HEK293 (cell line): ENCODE measurements around the gene BBX.

Experiments used
- CTCF ChIA-PET: fragments of 350-600 bp; formaldehyde crosslinking; extraction: SDS; loops from one replicate; lab custom pipeline; 2021; ENCODE audit warnings: antibody characterized with exemption; lab: Yijun Ruan, JAX
- POLR2A ChIA-PET: fragments of 300-600 bp; formaldehyde crosslinking; extraction: SDS; loops from one replicate; lab custom pipeline; 2020; ENCODE audit warnings: antibody characterized with exemption, inconsistent platforms; lab: Yijun Ruan, JAX
- H3K27ac ChIP-seq: fragments of 200-500 bp; sonication (Bioruptor generic); 2 replicates; pipeline ENCODE4 v1.5.1; 2014; ENCODE audit warnings: low read depth, low read length, control low read depth, inconsistent platforms; ENCODE audit errors: extremely low read depth
- H3K36me3 ChIP-seq, 2 experiments: fragments of 200-500 bp in 1 of 2; sonication (Bioruptor generic) in 1 of 2; 1 replicate in 1 of 2; 2 replicates in 1 of 2; pipeline ENCODE4 v1.5.1; 2014 to 2017; ENCODE audit warnings: inconsistent platforms in 2 of 2, low read length in 2 of 2; ENCODE audit not compliant: control insufficient read depth in 2 of 2, insufficient read depth in 1 of 2
- H3K4me1 ChIP-seq: fragments of 200-500 bp; sonication (Bioruptor generic); 2 replicates; pipeline ENCODE4 v1.5.1; 2014; ENCODE audit warnings: mild to moderate bottlenecking, low read length, inconsistent platforms; ENCODE audit not compliant: control insufficient read depth, insufficient read depth
- H3K4me3 ChIP-seq: 2 replicates; pipeline ENCODE4 v1.5.1; 2011; ENCODE audit warnings: low read depth, mild to moderate bottlenecking, control low read depth, low read length, moderate library complexity
- H3K9me3 ChIP-seq: fragments of 200-500 bp; sonication (Bioruptor generic); 2 replicates; pipeline ENCODE4 v1.5.1; 2014; ENCODE audit warnings: low read depth, low read length, inconsistent platforms; ENCODE audit not compliant: control insufficient read depth, insufficient read depth
- BCL6B ChIP-seq: fragments of 450-650 bp; formaldehyde crosslinking; IDR thresholded peaks from 2 replicates; pipeline ENCODE4 v1.5.1; 2017; ENCODE audit warnings: missing biosample characterization, missing genetic modification characterization
- CTCF ChIP-seq: fragments of 450-650 bp; formaldehyde crosslinking; IDR thresholded peaks from 2 replicates; pipeline ENCODE4 v1.5.1; 2016; ENCODE audit warnings: missing biosample characterization, missing genetic modification characterization
- MYNN ChIP-seq: fragments of 450-650 bp; formaldehyde crosslinking; IDR thresholded peaks from 2 replicates; pipeline ENCODE4 v1.5.1; 2016; ENCODE audit warnings: missing biosample characterization, missing genetic modification characterization, borderline replicate concordance
- PBX3 ChIP-seq: sonication (generic); formaldehyde crosslinking; IDR thresholded peaks from 2 replicates; pipeline ENCODE4 v1.8.1; 2022; ENCODE audit warnings: mild to moderate bottlenecking, moderate library complexity, missing genetic modification reagents
- PRDM2 ChIP-seq: fragments of 450-650 bp; formaldehyde crosslinking; IDR thresholded peaks from 2 replicates; pipeline ENCODE4 v1.5.1; 2016; ENCODE audit warnings: missing biosample characterization, missing genetic modification characterization, borderline replicate concordance
- YY2 ChIP-seq: fragments of 450-650 bp; formaldehyde crosslinking; IDR thresholded peaks from 2 replicates; pipeline ENCODE4 v1.5.1; 2016; ENCODE audit warnings: missing biosample characterization, missing genetic modification characterization
- ZNF394 ChIP-seq: fragments of 450-650 bp; formaldehyde crosslinking; IDR thresholded peaks from 2 replicates; pipeline ENCODE4 v1.5.1; 2016; ENCODE audit warnings: missing biosample characterization, missing genetic modification characterization, mild to moderate bottlenecking, moderate library complexity, borderline replicate concordance
- ZNF513 ChIP-seq: fragments of 450-650 bp; IDR thresholded peaks from 2 replicates; pipeline ENCODE4 v1.5.1; 2018; ENCODE audit warnings: missing biosample characterization, missing genetic modification characterization
- ZNF654 ChIP-seq: fragments of 450-650 bp; formaldehyde crosslinking; IDR thresholded peaks from 2 replicates; pipeline ENCODE4 v1.5.1; 2016; ENCODE audit warnings: low read depth, missing biosample characterization, missing genetic modification characterization

BBX gene

GRCh38 chr3:107739227-107739626, 216.5 kb downstream of the BBX start (continued):
- TF ChIP-seq PBX3 (CRISPR knock-in tag) (no peak), PRDM2 (tag by site-specific recombination) (no peak), BCL6B (no peak), MYNN (tag by site-specific recombination) (no peak), YY2 (tag by site-specific recombination) (no peak)

GRCh38 chr3:107740992-107741896, 218.5 kb downstream of the BBX start:
- no peaks in the 10 kb centered on the region for H3K9me3 ChIP-seq
- no peaks in the 10 kb centered on the region for H3K36me3 ChIP-seq
- H3K27ac ChIP-seq, result no peak overlapping the region
- H3K4me3 ChIP-seq, result no peak overlapping the region
- POLR2A ChIA-PET, result no interaction called here
- TF ChIP-seq ZNF513 (no peak), ZNF394 (tag by site-specific recombination) (no peak), ZNF654 (tag by site-specific recombination) (peak; percentile 55), CTCF (tag by site-specific recombination) (0 out of 2 replicates have a peak, but pooled peaks have one; percentile 8)
- TF ChIP-seq, all 188 proteins: peak for 2
- H3K4me1 ChIP-seq, result no peaks in the 10 kb centered on the region
- CTCF ChIA-PET, result interaction anchor here (0.7 to 3.7 kb wide), 13 partner anchors 9 to 792 kb away, joined by 3 to 28 read pairs (median 4); no protein-coding TSS in a partner anchor
